Esophagus squamous epithelium (tissue), 5 donors: Measurements from ENCODE around the gene AKAP5. TPM values are rescaled to one million over a fixed set of nuclear protein-coding genes. Genes with fewer than 3 reads are reported as not detected.

Experiments used
- DNase-seq: peaks from one replicate; lab custom pipeline; 2025; lab: John Stamatoyannopoulos, UW
- H3K27ac ChIP-seq, 4 donors: fragments of 200-600 bp; sonication (generic); one replicate each; pipeline ENCODE4 v1.5.1; 2016 to 2019; ENCODE audit warnings: mild to moderate bottlenecking in 1 of 4
- H3K27me3 ChIP-seq, 4 donors: fragments of 200-600 bp; sonication (generic); 1 replicate in 3 of 4; 2 replicates in 1 of 4; pipeline versions ENCODE4 v1.5.1 to v1.6.0; 2017 to 2021; ENCODE audit warnings: antibody characterized with exemption in 1 of 4
- H3K36me3 ChIP-seq, 3 donors: fragments of 200-600 bp; sonication (generic); one replicate each; pipeline ENCODE4 v1.5.1; 2016 to 2019
- H3K4me1 ChIP-seq, 3 donors: fragments of 200-600 bp; sonication (generic); one replicate each; pipeline ENCODE4 v1.5.1; 2017 to 2019
- H3K4me3 ChIP-seq, 4 donors: fragments of 200-600 bp; sonication (generic); 1 replicate in 3 of 4; 2 replicates in 1 of 4; pipeline ENCODE4 v1.5.1; 2016 to 2019; ENCODE audit warnings: mild to moderate bottlenecking in 2 of 4, moderate library complexity in 1 of 4
- H3K9me3 ChIP-seq, 3 donors: fragments of 200-600 bp; sonication (generic); one replicate each; pipeline ENCODE4 v1.5.1; 2016 to 2019
- CTCF ChIP-seq, 6 experiments: fragments of 450-650 bp in 4 of 6; fragments of 200-600 bp in 2 of 6; sonication (generic) in 2 of 6; IDR thresholded peaks; one replicate each; pipeline ENCODE4 v1.5.1; 2016 to 2019; ENCODE audit warnings: antibody characterized with exemption in 6 of 6, mild to moderate bottlenecking in 4 of 6, moderate library complexity in 4 of 6
- POLR2A ChIP-seq, 4 donors: fragments of 450-650 bp; IDR thresholded peaks; one replicate each; pipeline ENCODE4 v1.6.1; 2017; ENCODE audit warnings: antibody characterized with exemption in 4 of 4, mild to moderate bottlenecking in 4 of 4, moderate library complexity in 3 of 4
- WGBS, 2 donors: methylation state at CpG; one replicate each; pipeline ENCODE4 v1.1.5; 2018; 5-methylcytosine and 5-hydroxymethylcytosine counted together
- intact Hi-C: fragments of 100-400 bp; cut with DNase I; formaldehyde crosslinking; loops from one replicate; pipeline ENCODE4 v1.15.0; 2022
- total RNA-seq, 4 donors: library from RNA; depleted of rRNA; stranded (reverse); fragments of >200 nt; gene quantifications; one replicate each; pipeline ENCODE4 v1.1.0, GENCODE V29; 2016
- donor health status: DM: yes; HTN: yes; CAD: no.

Gene AKAP5
- total RNA-seq, 4 donors from 2014 or later = 0.04 to 0.38 TPM; not detected in 2

- no peaks in the 10 kb centered on the region for H3K27me3 ChIP-seq
- H3K27ac ChIP-seq = no peak overlapping the region
- no peak for DNase-seq
- no peak overlapping the region for H3K4me3 ChIP-seq
- H3K4me1 ChIP-seq = peaks cover 0 to 21% (median 9%) of the 10 kb centered on the region in 3 donors
- WGBS, 2 donors = 57 to 60% methylated on average over 3 of the region's 3 CpGs
- H3K36me3 ChIP-seq = no peaks in the 10 kb centered on the region
- intact Hi-C loops = no loop called here
- no peaks in the 10 kb centered on the region for H3K9me3 ChIP-seq
- no peak for TF ChIP-seq POLR2A (IDR thresholded peaks at IDR 0.05)
- TF ChIP-seq CTCF (IDR thresholded peaks at IDR 0.05) = no peak
Observed at GRCh38 chr14:64468451-64468850, 3.2 kb downstream of the AKAP5 start.

DNA sequence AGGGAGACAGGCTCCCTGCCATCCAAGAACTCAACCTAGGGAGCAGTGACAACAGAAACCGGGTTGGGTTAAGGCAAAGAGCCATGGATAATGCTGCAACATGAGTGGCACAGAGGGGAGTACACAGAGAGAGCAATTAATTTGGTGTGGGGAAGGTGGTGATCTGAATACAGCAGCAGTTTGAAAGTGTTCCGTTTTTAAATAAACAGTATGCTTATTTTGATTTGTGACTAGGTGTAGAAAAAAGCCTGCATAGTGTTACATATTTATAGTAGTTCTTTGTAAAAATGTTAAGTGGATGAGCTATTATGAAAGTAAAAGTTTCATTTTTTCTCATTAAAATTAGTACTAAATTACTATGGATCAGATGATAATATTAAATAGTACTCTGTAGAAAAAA is 8.7 kb downstream of the AKAP5 start:
- intact Hi-C loops = no loop called here
- no peak for DNase-seq
- Histone ChIP-seq H3K36me3 (no peaks in the 10 kb centered on the region), H3K9me3 (no peaks in the 10 kb centered on the region), H3K4me3 (no peak overlapping the region), H3K4me1 (no peaks in the 10 kb centered on the region), H3K27ac (no peak overlapping the region), H3K27me3 (no peaks in the 10 kb centered on the region)
- no peak for TF ChIP-seq CTCF (IDR thresholded peaks at IDR 0.05)
- no peak for TF ChIP-seq POLR2A (IDR thresholded peaks at IDR 0.05)
- WGBS, 2 donors = 55 to 60% methylated on average over 2 of the region's 2 CpGs

DNA sequence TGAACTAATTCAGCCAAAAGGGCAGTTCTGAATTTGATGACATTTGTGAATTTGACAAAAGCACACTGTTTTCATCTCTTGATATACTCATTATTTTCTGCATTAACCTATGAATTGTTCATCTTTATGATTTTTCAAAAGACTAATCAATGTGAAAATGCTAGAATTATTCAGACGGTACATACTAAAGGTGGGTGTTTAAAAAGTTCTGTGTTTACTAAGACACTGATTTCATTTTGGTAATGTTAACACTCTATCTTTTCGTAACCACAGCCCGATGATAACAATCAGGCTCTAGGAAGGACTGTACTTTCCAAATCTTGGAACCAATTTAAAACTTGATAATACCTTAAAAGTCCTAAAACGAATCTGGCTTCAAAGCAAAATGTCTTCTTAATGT is 9.4 kb downstream of the AKAP5 start:
- no peak for TF ChIP-seq POLR2A (IDR thresholded peaks at IDR 0.05)
- no peak for TF ChIP-seq CTCF (IDR thresholded peaks at IDR 0.05)
- no peak for DNase-seq
- Histone ChIP-seq H3K9me3 (no peaks in the 10 kb centered on the region), H3K27me3 (no peaks in the 10 kb centered on the region), H3K36me3 (peaks cover 0 to 2% (median 0%) of the 10 kb centered on the region in 3 donors), H3K4me1 (no peaks in the 10 kb centered on the region), H3K27ac (no peak overlapping the region), H3K4me3 (no peak overlapping the region)
- WGBS, 2 donors = 61 to 86% methylated on average over 4 of the region's 4 CpGs
- intact Hi-C loops = no loop called here

DNA sequence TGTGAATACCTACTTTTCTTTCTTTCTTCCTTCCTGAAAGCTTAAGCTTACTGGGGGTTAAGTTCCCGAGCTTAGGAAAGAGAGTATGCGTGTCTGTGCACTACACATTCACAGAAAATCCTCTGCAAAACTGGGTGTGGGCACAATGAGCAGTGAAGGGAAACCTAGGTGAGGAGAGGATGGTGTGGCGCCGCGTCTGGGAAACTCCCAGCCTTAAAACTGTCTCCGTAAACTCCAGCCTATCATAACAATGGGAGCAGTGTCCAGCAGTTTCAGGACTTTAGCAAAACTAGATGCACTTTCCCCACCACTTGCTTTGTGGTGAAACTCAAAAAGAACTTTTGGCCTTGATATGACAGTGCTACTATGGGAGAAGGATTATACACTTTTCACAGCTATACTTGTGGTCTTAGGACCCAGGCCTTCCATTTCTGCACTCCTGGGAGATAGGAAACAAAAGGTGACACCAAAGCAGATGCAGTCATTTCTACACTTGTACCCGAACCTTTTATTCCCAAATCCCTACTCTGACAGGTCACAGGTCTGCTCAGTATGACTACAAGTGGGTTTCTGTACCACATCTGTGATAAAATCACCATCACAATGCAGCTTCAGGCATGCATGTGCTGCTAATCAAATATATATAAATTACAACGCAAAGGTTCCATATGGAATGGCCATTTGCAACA is 10.4 kb downstream of the AKAP5 start:
- H3K4me3 ChIP-seq = no peak overlapping the region
- no peak for DNase-seq
- TF ChIP-seq CTCF (IDR thresholded peaks at IDR 0.05) = no peak
- TF ChIP-seq POLR2A (IDR thresholded peaks at IDR 0.05) = no peak
- peaks cover 0 to 9% (median 0%) of the 10 kb centered on the region in 3 donors for H3K36me3 ChIP-seq
- no peaks in the 10 kb centered on the region for H3K4me1 ChIP-seq
- WGBS, 2 donors = 70% methylated on average over 8 of the region's 8 CpGs
- H3K27me3 ChIP-seq = no peaks in the 10 kb centered on the region
- intact Hi-C loops = no loop called here
- H3K27ac ChIP-seq = no peak overlapping the region
- no peaks in the 10 kb centered on the region for H3K9me3 ChIP-seq

DNA sequence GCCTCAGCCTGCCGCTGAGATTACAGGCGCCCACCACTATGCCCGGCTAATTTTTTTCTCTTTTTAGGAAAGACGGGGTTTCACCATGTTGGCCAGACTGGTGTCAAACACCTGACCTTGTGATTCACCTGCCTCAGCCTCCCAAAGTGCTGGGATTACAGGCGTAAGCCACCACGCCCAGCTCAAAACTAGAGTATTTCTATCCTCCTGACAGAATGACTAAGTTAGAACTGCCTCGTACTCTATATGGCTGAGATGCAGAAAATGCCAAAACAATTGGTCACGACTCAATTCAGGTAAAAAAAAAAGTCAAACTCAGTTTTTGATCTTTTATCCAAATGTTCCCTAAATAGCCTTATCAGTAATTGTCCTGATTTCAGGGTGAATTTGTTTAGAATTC is 11.1 kb downstream of the AKAP5 start:
- Histone ChIP-seq H3K4me1 (no peaks in the 10 kb centered on the region), H3K4me3 (no peak overlapping the region), H3K27me3 (no peaks in the 10 kb centered on the region), H3K9me3 (no peaks in the 10 kb centered on the region), H3K36me3 (peaks cover 0 to 16% (median 0%) of the 10 kb centered on the region in 3 donors), H3K27ac (no peak overlapping the region)
- DNase-seq = no peak
- WGBS, 2 donors = 76 to 80% methylated on average over 7 to 8 of the region's 8 CpGs
- TF ChIP-seq CTCF (IDR thresholded peaks at IDR 0.05) = no peak
- TF ChIP-seq POLR2A (IDR thresholded peaks at IDR 0.05) = no peak
- intact Hi-C loops = no loop called here
